ENCODE measurements around the gene GALNT2.

GALNT2 gene

DNA sequence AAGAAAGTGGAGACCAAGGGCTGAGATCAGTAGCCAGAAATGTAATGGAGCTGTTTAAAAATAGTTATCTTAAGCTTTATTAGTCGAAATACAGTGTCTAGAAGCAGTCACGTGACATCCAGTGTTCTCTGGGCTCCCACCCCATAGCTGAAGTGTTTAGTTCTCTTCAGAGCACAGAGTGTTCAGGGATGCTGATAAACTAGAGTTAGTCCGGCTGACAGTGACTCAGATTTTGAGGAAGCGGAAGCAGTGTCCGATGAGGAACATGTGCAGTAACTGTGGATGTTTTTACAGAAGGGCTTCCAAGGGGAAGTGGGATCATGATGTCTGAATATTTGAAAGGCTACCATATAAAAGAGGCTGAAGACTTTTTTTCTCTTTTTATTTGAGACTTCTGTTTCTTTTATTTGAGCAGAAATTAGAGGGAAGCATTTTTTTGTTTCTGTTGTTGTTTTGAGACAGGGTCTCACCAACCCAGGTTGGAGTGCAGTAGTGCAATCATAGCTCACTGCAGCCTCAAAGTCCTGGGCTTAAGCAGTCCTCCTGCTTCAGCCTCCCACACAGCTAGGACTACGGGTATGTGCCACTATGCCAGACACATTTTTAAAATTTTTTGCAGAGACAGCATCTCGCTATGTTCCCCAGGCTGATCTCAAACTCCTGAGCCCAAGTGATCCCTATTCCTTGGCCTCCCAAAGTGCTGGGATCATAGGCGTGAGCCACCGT is 124.2 kb downstream of the GALNT2 start:
- TF ChIP-seq POU2F2 (IDR thresholded peaks at IDR 0.05; ENCODE audit: low read depth, low read length) (no peak), SPI1 (IDR thresholded peaks at IDR 0.05; ENCODE audit: low read depth, low read length) (peak; percentile 55), POLR2A (IDR thresholded peaks at IDR 0.05; ENCODE audit: low read depth, low read length) (no peak)
- no peak for FAIRE-seq
- no peak for DNase-seq (ENCODE audit: insufficient read length, low spot score)

DNA sequence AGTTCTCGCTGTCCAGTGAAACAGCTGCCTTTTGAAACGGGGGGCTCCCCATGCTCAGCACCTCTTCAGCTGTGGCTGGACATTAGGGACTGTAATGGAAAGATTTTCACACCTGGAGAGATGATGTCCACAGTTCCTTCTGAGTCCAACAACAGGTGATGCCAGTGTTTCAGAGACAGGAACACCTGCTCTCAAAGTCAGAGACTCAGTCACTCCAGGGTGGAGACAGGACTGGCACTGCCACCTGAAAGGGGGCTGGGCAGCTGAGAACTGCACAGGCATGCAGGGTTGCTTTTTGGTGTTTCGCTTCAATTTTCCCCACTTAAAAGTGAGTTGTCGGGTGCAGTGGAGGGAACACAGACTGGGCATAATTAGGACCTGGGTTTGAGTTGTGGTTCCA is 124.8 kb downstream of the GALNT2 start:
- FAIRE-seq (no peak), DNase-seq (ENCODE audit: insufficient read length, low spot score) (no peak)
- TF ChIP-seq POU2F2 (IDR thresholded peaks at IDR 0.05; ENCODE audit: low read depth, low read length), result no peak
- TF ChIP-seq POLR2A (IDR thresholded peaks at IDR 0.05; ENCODE audit: low read depth, low read length), result no peak
- TF ChIP-seq POLR2AphosphoS5 (IDR thresholded peaks at IDR 0.05; ENCODE audit: low read depth, low read length), result no peak
- TF ChIP-seq PAX5 (IDR thresholded peaks at IDR 0.05; ENCODE audit: insufficient read depth, low read length, severe bottlenecking), result no peak
- no peak for TF ChIP-seq TAF1 (IDR thresholded peaks at IDR 0.05; ENCODE audit: low read depth, low read length)
- no peak for TF ChIP-seq SPI1 (IDR thresholded peaks at IDR 0.05; ENCODE audit: low read depth, low read length)

DNA sequence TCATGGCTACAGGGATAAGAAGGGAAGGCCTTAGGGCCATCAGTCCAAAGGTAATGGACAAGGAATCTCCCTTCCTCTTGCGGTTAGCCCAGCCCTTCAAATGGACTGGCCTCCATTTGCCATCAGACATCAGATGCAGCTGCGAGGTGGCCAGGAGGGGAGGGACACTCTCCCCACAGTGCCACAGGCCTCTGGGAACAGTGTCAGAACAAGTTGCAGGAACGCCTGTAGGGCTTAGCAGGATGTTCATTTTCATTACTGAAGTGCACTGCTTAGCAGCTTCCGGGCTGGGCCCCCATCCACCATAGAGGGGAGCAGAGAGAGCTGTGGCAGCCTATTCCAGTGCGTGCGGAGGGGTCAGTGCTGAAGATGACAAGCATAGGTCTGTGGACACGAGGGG is 127.5 kb downstream of the GALNT2 start:
- TF ChIP-seq TAF1 (IDR thresholded peaks at IDR 0.05; ENCODE audit: low read depth, low read length) (no peak), POU2F2 (IDR thresholded peaks at IDR 0.05; ENCODE audit: low read depth, low read length) (no peak), SPI1 (IDR thresholded peaks at IDR 0.05; ENCODE audit: low read depth, low read length) (no peak), POLR2AphosphoS5 (IDR thresholded peaks at IDR 0.05; ENCODE audit: low read depth, low read length) (no peak), POLR2A (IDR thresholded peaks at IDR 0.05; ENCODE audit: low read depth, low read length) (no peak), PAX5 (IDR thresholded peaks at IDR 0.05; ENCODE audit: insufficient read depth, low read length, severe bottlenecking) (no peak)
- FAIRE-seq, result no peak
- DNase-seq (ENCODE audit: insufficient read length, low spot score), result no peak

DNA sequence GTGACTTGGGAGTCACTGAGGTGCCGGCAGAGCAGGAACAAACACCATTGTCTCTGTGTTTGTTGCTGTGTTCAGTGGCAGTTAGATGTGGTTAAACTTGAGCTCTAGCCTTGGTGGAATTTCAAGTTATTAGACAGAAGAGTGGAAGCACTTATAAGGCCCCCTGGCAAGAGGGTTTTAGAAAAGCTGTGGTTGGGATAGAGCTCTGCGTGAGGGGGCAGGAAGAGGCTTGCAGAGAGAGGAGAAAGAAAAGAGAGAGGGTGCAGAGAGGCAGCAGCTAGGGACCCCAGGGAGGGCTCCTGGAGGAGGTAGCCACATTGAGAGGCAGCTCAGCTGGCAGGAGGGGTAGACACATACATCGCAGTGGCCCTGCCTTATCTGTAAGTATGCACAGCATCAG is 128.2 kb downstream of the GALNT2 start:
- no peak for TF ChIP-seq POLR2AphosphoS5 (IDR thresholded peaks at IDR 0.05; ENCODE audit: low read depth, low read length)
- no peak for TF ChIP-seq TAF1 (IDR thresholded peaks at IDR 0.05; ENCODE audit: low read depth, low read length)
- no peak for TF ChIP-seq SPI1 (IDR thresholded peaks at IDR 0.05; ENCODE audit: low read depth, low read length)
- TF ChIP-seq PAX5 (IDR thresholded peaks at IDR 0.05; ENCODE audit: insufficient read depth, low read length, severe bottlenecking), result no peak
- no peak for TF ChIP-seq POU2F2 (IDR thresholded peaks at IDR 0.05; ENCODE audit: low read depth, low read length)
- no peak for TF ChIP-seq POLR2A (IDR thresholded peaks at IDR 0.05; ENCODE audit: low read depth, low read length)
- FAIRE-seq (no peak), DNase-seq (ENCODE audit: insufficient read length, low spot score) (no peak)

DNA sequence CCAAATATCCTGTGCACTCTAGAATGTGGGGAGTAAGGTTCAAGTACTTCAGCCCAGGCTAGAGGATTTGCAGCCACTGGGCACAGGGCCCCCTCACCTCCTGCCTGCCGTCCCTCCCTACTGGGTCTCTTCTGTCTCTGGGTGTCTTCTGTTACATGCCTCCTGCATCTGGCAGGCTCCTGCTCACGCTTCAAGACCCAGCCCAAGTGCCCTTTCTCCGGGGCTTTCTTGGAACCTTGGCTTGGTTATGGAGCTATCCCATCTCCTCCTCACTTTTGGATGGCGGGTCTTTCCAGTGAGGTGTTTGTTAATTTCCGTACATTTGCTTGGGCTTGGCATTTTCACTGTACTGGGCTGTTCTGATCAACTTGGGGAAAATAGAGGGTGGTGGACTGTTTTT is 129.0 kb downstream of the GALNT2 start:
- TF ChIP-seq POLR2A (IDR thresholded peaks at IDR 0.05; ENCODE audit: low read depth, low read length) (no peak), POU2F2 (IDR thresholded peaks at IDR 0.05; ENCODE audit: low read depth, low read length) (no peak), PAX5 (IDR thresholded peaks at IDR 0.05; ENCODE audit: insufficient read depth, low read length, severe bottlenecking) (no peak), TAF1 (IDR thresholded peaks at IDR 0.05; ENCODE audit: low read depth, low read length) (no peak), SPI1 (IDR thresholded peaks at IDR 0.05; ENCODE audit: low read depth, low read length) (no peak), POLR2AphosphoS5 (IDR thresholded peaks at IDR 0.05; ENCODE audit: low read depth, low read length) (no peak)
- no peak for FAIRE-seq
- DNase-seq (ENCODE audit: insufficient read length, low spot score), result no peak

DNA sequence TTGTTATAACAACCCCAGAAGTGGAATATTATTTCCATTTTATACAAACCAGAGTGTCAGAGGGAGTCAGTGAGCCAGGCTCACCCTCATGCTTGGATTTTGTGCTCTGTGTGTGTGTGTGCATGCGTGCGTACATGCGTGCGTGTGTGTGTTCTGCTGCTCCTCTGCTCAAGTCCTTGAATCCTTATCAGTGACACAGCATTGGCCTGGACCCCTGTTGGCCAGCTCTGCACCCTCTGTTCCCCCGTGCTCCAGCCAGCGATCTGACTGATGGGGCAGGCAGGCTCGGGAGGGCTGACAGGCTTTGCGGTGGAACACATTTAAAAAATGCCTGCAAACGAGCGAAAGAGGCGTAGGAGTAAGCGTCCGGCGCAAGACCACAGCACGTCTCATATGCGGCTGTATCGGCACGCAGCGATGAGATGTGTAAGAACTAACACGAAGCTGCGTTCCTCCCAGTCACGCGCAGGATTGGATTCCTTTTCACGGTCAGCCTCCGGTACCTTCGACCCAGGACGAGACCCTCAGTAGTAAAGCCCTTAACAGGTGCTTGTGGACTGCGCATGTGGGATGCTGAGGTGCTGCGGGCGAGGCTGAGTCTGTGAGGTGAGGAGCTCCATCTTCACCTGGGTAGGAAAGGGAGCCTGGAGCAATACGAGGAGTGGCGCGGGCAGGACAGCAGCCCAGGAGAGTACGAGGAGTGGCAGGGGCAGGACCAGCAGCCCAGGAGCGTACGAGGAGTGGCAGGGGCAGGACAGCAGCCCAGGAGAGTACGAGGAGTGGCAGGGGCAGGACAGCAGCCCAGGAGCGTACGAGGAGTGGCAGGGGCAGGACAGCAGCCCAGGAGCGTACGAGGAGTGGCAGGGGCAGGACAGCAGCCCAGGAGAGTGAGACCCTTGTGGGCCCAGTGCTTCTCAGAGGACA is 130.9 kb downstream of the GALNT2 start:
- DNase-seq (ENCODE audit: insufficient read length, low spot score) (no peak), FAIRE-seq (no peak)
- TF ChIP-seq POLR2AphosphoS5 (IDR thresholded peaks at IDR 0.05; ENCODE audit: low read depth, low read length) (no peak), POLR2A (IDR thresholded peaks at IDR 0.05; ENCODE audit: low read depth, low read length) (no peak), TAF1 (IDR thresholded peaks at IDR 0.05; ENCODE audit: low read depth, low read length) (no peak), POU2F2 (IDR thresholded peaks at IDR 0.05; ENCODE audit: low read depth, low read length) (no peak), PAX5 (IDR thresholded peaks at IDR 0.05; ENCODE audit: insufficient read depth, low read length, severe bottlenecking) (no peak), SPI1 (IDR thresholded peaks at IDR 0.05; ENCODE audit: low read depth, low read length) (no peak)

DNA sequence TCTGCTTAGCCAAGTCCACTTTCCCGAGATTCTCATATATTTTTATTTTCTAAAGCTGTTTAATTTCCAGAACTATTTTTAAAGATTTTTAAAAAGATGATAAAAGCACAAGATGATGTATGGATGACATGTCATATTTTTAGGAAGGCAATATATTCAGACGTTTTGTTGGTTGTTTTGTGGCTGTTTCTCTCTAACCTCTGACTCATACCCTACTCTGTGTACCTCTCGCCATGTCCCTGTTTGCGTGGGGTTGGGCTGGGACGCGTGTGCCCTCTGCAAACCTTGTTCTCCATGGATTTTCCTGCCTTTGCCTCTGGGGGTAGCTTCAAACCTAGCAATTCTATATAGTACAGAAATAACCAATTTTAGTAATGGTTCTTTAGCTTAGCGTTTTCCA is 132.0 kb downstream of the GALNT2 start:
- TF ChIP-seq POU2F2 (IDR thresholded peaks at IDR 0.05; ENCODE audit: low read depth, low read length), result no peak
- no peak for TF ChIP-seq POLR2AphosphoS5 (IDR thresholded peaks at IDR 0.05; ENCODE audit: low read depth, low read length)
- TF ChIP-seq TAF1 (IDR thresholded peaks at IDR 0.05; ENCODE audit: low read depth, low read length), result no peak
- TF ChIP-seq PAX5 (IDR thresholded peaks at IDR 0.05; ENCODE audit: insufficient read depth, low read length, severe bottlenecking), result no peak
- DNase-seq (ENCODE audit: insufficient read length, low spot score) (no peak), FAIRE-seq (no peak)

DNA sequence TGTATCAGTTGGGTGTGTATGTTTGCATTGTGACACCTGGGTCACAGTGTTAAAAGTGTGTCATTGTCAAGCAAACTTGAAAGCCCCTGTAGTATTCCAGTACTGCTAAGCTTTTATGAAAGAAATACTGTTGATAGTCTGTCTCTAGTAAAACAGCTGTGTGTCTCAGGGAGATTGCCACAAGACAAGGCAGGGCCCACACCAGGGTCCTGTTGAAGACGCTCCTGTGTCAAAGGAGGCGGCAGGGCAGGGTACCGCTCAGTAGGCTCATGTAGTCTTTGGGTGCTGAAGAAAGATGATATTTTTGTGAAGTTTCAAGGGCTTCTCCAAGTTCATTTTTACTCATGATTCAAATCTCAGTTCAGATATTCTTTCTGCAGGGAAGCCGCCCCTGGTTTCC is 132.5 kb downstream of the GALNT2 start:
- TF ChIP-seq PAX5 (IDR thresholded peaks at IDR 0.05; ENCODE audit: insufficient read depth, low read length, severe bottlenecking) (no peak), SPI1 (IDR thresholded peaks at IDR 0.05; ENCODE audit: low read depth, low read length) (no peak), POLR2AphosphoS5 (IDR thresholded peaks at IDR 0.05; ENCODE audit: low read depth, low read length) (no peak), POLR2A (IDR thresholded peaks at IDR 0.05; ENCODE audit: low read depth, low read length) (no peak), POU2F2 (IDR thresholded peaks at IDR 0.05; ENCODE audit: low read depth, low read length) (no peak), TAF1 (IDR thresholded peaks at IDR 0.05; ENCODE audit: low read depth, low read length) (no peak)
- FAIRE-seq (no peak), DNase-seq (ENCODE audit: insufficient read length, low spot score) (no peak)

DNA sequence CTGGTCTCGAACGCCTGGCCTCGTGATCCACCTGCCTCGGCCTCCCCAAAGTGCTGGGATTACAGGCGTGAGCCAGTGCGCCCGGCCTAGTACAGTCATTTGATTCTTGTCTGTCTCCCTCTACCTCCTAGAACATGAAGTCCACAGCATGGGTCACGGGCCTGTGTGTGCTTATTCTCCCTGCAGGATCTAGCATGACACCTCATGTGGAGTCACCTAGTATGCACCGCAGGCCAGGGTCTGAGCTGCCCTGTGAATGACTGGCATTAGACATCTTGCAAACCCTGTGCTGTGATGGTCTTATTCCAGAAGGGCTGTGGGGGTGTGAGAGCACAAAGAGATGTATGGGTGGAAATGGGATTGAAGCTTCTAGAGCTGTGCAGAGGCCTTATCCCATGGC is 133.2 kb downstream of the GALNT2 start:
- no peak for FAIRE-seq
- DNase-seq (ENCODE audit: insufficient read length, low spot score), result no peak
- no peak for TF ChIP-seq PAX5 (IDR thresholded peaks at IDR 0.05; ENCODE audit: insufficient read depth, low read length, severe bottlenecking)
- TF ChIP-seq POU2F2 (IDR thresholded peaks at IDR 0.05; ENCODE audit: low read depth, low read length), result no peak
- no peak for TF ChIP-seq TAF1 (IDR thresholded peaks at IDR 0.05; ENCODE audit: low read depth, low read length)
- TF ChIP-seq SPI1 (IDR thresholded peaks at IDR 0.05; ENCODE audit: low read depth, low read length), result no peak
